Osteoblast (primary cell): ENCODE data around the gene ZNF211. TPM values are rescaled to one million over a fixed set of nuclear protein-coding genes. Genes with fewer than 3 reads are reported as not detected.

Source experiments
- DNase-seq: peaks from one replicate; pipeline ENCODE4 v3.0.0; 2011; ENCODE audit warnings: low spot score, mixed read lengths; ENCODE audit not compliant: insufficient read length; ENCODE audit errors: missing footprints
- H2AFZ ChIP-seq: 2 replicates; pipeline ENCODE4 v1.6.0; 2011; ENCODE audit warnings: mild to moderate bottlenecking, low read length
- H3K27ac ChIP-seq: 2 replicates; pipeline ENCODE4 v1.5.1; 2011; ENCODE audit warnings: mild to moderate bottlenecking, low read depth, low read length, moderate library complexity
- H3K27me3 ChIP-seq: 2 replicates; pipeline ENCODE4 v1.6.0; 2012; ENCODE audit warnings: mild to moderate bottlenecking, control low read depth, inconsistent platforms, low read length, moderate library complexity; ENCODE audit not compliant: insufficient read depth
- H3K36me3 ChIP-seq: 2 replicates; pipeline ENCODE4 v1.5.1; 2011; ENCODE audit warnings: mild to moderate bottlenecking, low read length, control low read depth, moderate library complexity; ENCODE audit not compliant: insufficient read depth
- H3K4me1 ChIP-seq: 2 replicates; pipeline ENCODE4 v1.5.1; 2011; ENCODE audit warnings: mild to moderate bottlenecking, low read length, control low read depth, moderate library complexity; ENCODE audit not compliant: insufficient read depth
- H3K4me2 ChIP-seq: 2 replicates; pipeline ENCODE4 v1.6.0; 2011; ENCODE audit warnings: mild to moderate bottlenecking, low read length; ENCODE audit not compliant: insufficient read depth
- H3K4me3 ChIP-seq: fragments of 200-600 bp; sonication (generic); 3 replicates; pipeline ENCODE4 v1.5.1; 2012; ENCODE audit warnings: mild to moderate bottlenecking, low read length, inconsistent platforms; ENCODE audit not compliant: insufficient read depth
- H3K79me2 ChIP-seq: 2 replicates; pipeline ENCODE4 v1.6.0; 2012; ENCODE audit warnings: mild to moderate bottlenecking, low read length, control low read depth, inconsistent platforms; ENCODE audit not compliant: insufficient read depth
- H3K9me3 ChIP-seq: 2 replicates; pipeline ENCODE4 v1.5.1; 2011; ENCODE audit warnings: low read depth, low read length, control low read depth
- H4K20me1 ChIP-seq: 2 replicates; pipeline ENCODE4 v1.6.0; 2012; ENCODE audit warnings: mild to moderate bottlenecking, low read length, control low read depth; ENCODE audit not compliant: insufficient read depth
- CTCF ChIP-seq: IDR thresholded peaks from 2 replicates; pipeline ENCODE4 v1.5.1; 2011; ENCODE audit warnings: mild to moderate bottlenecking, low read depth, low read length, moderate library complexity; ENCODE audit errors: extremely low read depth
- total RNA-seq: library from RNA; depleted of rRNA; stranded (reverse); fragments of >200 nt; gene quantifications from 2 replicates; pipeline ENCODE4 v1.2.3, GENCODE V29; 2012

The ZNF211 gene
- total RNA-seq, 1 donor: 10.9 TPM

- Histone ChIP-seq H3K4me3 (peak overlapping the region; percentile 91), H3K9me3 (peaks cover 8% of the 10 kb centered on the region), H3K27me3 (no peaks in the 10 kb centered on the region), H2AFZ (peak overlapping the region; percentile 92), H4K20me1 (no peaks in the 10 kb centered on the region), H3K36me3 (peaks cover 29% of the 10 kb centered on the region), H3K4me2 (peak overlapping the region; percentile 59), H3K4me1 (peaks cover 3% of the 10 kb centered on the region), H3K79me2 (peaks cover 20% of the 10 kb centered on the region), H3K27ac (peak overlapping the region; percentile 69)
- DNase-seq: no peak
- TF ChIP-seq CTCF: no peak
These were observed 814 bp downstream of the ZNF211 start for GRCh38 chr19:57633832-57634131.

- no peaks in the 10 kb centered on the region for H4K20me1 ChIP-seq
- no peak overlapping the region for H3K4me2 ChIP-seq
- H3K27me3 ChIP-seq: no peaks in the 10 kb centered on the region
- H3K4me1 ChIP-seq: peaks cover 3% of the 10 kb centered on the region
- peaks cover 57% of the 10 kb centered on the region for H3K36me3 ChIP-seq
- no peak for DNase-seq
- no peak overlapping the region for H2AFZ ChIP-seq
- H3K79me2 ChIP-seq: peaks cover 20% of the 10 kb centered on the region
- no peak overlapping the region for H3K4me3 ChIP-seq
- no peak overlapping the region for H3K27ac ChIP-seq
- peaks cover 29% of the 10 kb centered on the region for H3K9me3 ChIP-seq
- no peak for TF ChIP-seq CTCF
These were observed 4.4 kb downstream of the ZNF211 start for GRCh38 chr19:57637379-57637778.

- no peak for DNase-seq
- H2AFZ ChIP-seq: no peak overlapping the region
- H3K79me2 ChIP-seq: peaks cover 5% of the 10 kb centered on the region
- H3K36me3 ChIP-seq: peaks cover 53% of the 10 kb centered on the region
- H3K4me2 ChIP-seq: no peak overlapping the region
- H3K4me3 ChIP-seq: no peak overlapping the region
- no peak for TF ChIP-seq CTCF
- H3K27me3 ChIP-seq: no peaks in the 10 kb centered on the region
- H4K20me1 ChIP-seq: no peaks in the 10 kb centered on the region
- H3K27ac ChIP-seq: no peak overlapping the region
- peaks cover 38% of the 10 kb centered on the region for H3K9me3 ChIP-seq
- no peaks in the 10 kb centered on the region for H3K4me1 ChIP-seq
These were observed 8.8 kb downstream of the ZNF211 start for GRCh38 chr19:57641715-57642234.

- Histone ChIP-seq H4K20me1 (no peaks in the 10 kb centered on the region), H3K9me3 (peaks cover 33% of the 10 kb centered on the region), H3K27me3 (no peaks in the 10 kb centered on the region), H3K79me2 (peaks cover 1% of the 10 kb centered on the region), H3K4me2 (no peak overlapping the region), H3K27ac (no peak overlapping the region), H3K36me3 (peaks cover 46% of the 10 kb centered on the region), H2AFZ (no peak overlapping the region), H3K4me1 (no peaks in the 10 kb centered on the region), H3K4me3 (no peak overlapping the region)
- no peak for DNase-seq
- no peak for TF ChIP-seq CTCF
These were observed 9.6 kb downstream of the ZNF211 start for GRCh38 chr19:57642396-57643046.
